HCT116 (cell line): ENCODE measurements around the gene KRT82. TPM values are rescaled to one million over a fixed set of nuclear protein-coding genes. Genes with fewer than 3 reads are reported as not detected.

Experiments
- ATAC-seq: fragments of 200-7000 bp; cut with Tn5 transposase; 2 replicates; pipeline ENCODE4 v1.9.1; 2020; ENCODE audit warnings: mild to moderate bottlenecking, moderate library complexity
- BruUV-seq: library from RNA; stranded (reverse); fragments of 400-500 nt; replicated peaks from 2 replicates; lab custom pipeline; 2021; lab: Mats Ljungman, UMichigan
- CTCF ChIA-PET: fragments of 300-600 bp; sonication (Branson Sonifier 250); formaldehyde crosslinking; loops from one replicate; lab custom pipeline; 2021; ENCODE audit warnings: antibody characterized with exemption; lab: Charles Lee
- POLR2A ChIA-PET: fragments of 300-600, 350-600 bp; sonication (Branson Sonifier 250); formaldehyde crosslinking; loops from one replicate; lab custom pipeline; 2021; ENCODE audit warnings: antibody characterized with exemption; lab: Charles Lee
- RAD21 ChIA-PET, 2 experiments: fragments of 300-600 bp; sonication (Branson Sonifier 250); formaldehyde crosslinking; loops; one replicate each; lab custom pipeline; 2023; ENCODE audit warnings: low total read pairs in 2 of 2; ENCODE audit not compliant: uncharacterized antibody in 2 of 2, unreplicated experiment in 2 of 2, low non-redundant PET in 1 of 2; lab: Charles Lee
- DNase-seq: peaks from one replicate; pipeline ENCODE4 v3.0.0-alpha.2; 2010; ENCODE audit warnings: low read depth, low spot score
- H2AFZ ChIP-seq: fragments of 200-600 bp; shearing (Covaris generic), sonication (generic); 2 replicates; pipeline ENCODE4 v1.6.1; 2017; ENCODE audit warnings: low read depth, mixed run types, mixed read lengths, antibody characterized with exemption, low read length; ENCODE audit not compliant: poor library complexity, severe bottlenecking
- H3K27ac ChIP-seq: 2 replicates; pipeline ENCODE4 v1.5.1; 2012; ENCODE audit warnings: low read depth, low read length
- H3K27me3 ChIP-seq: fragments of 200-600 bp; sonication (generic); 2 replicates; pipeline ENCODE4 v1.6.1; 2016; ENCODE audit warnings: mixed run types, low read length, mixed read lengths; ENCODE audit not compliant: insufficient read depth
- H3K36me3 ChIP-seq, 2 experiments: fragments of 200-500 bp in 1 of 2; fragments of 200-600 bp in 1 of 2; sonication (Bioruptor generic) in 1 of 2; sonication (generic) in 1 of 2; 2 replicates each; pipeline versions ENCODE4 v1.5.1 to v1.6.1; 2014 to 2016; ENCODE audit warnings: low read length in 2 of 2, inconsistent platforms in 1 of 2, mixed read lengths in 1 of 2, mixed run types in 1 of 2; ENCODE audit not compliant: insufficient read depth in 2 of 2, control insufficient read depth in 1 of 2
- H3K4me1 ChIP-seq, 2 experiments: fragments of 200-600 bp in 1 of 2; sonication (generic) in 1 of 2; 2 replicates each; pipeline versions ENCODE4 v1.5.1 to v1.6.1; 2012 to 2017; ENCODE audit warnings: low read length in 2 of 2, inconsistent platforms in 1 of 2, mild to moderate bottlenecking in 1 of 2, mixed read lengths in 1 of 2, mixed run types in 1 of 2, moderate library complexity in 1 of 2; ENCODE audit not compliant: insufficient read depth in 2 of 2, control insufficient read depth in 1 of 2
- H3K4me2 ChIP-seq: fragments of 200-600 bp; sonication (generic); 2 replicates; pipeline ENCODE4 v1.6.1; 2017; ENCODE audit warnings: mixed run types, low read length, mixed read lengths
- H3K4me3 ChIP-seq, 2 experiments: fragments of 200-600 bp in 1 of 2; sonication (generic) in 1 of 2; replicated peaks in 1 of 2; 2 replicates each; pipeline ENCODE4 v1.5.1; 2011 to 2016; ENCODE audit warnings: low read length in 2 of 2, control low read depth in 1 of 2, low read depth in 1 of 2, mild to moderate bottlenecking in 1 of 2, mixed read lengths in 1 of 2, mixed run types in 1 of 2
- H3K79me2 ChIP-seq: fragments of 200-600 bp; sonication (generic); 2 replicates; pipeline ENCODE4 v1.6.1; 2017; ENCODE audit warnings: mild to moderate bottlenecking, mixed run types, low read length, moderate library complexity, mixed read lengths; ENCODE audit not compliant: insufficient read depth
- H3K9ac ChIP-seq: fragments of 200-600 bp; sonication (generic); 2 replicates; pipeline ENCODE4 v1.6.1; 2016; ENCODE audit warnings: low read length, mixed read lengths
- H3K9me2 ChIP-seq: fragments of 200-600 bp; sonication (generic), shearing (Covaris generic); 2 replicates; pipeline ENCODE4 v1.6.1; 2017; ENCODE audit warnings: mixed run types, mild to moderate bottlenecking, moderate library complexity; ENCODE audit not compliant: insufficient read depth
- H3K9me3 ChIP-seq, 2 experiments: fragments of 200-500 bp in 1 of 2; fragments of 200-600 bp in 1 of 2; sonication (Bioruptor generic) in 1 of 2; sonication (generic) in 1 of 2; 2 replicates each; pipeline ENCODE4 v1.6.1; 2014 to 2017; ENCODE audit warnings: low read length in 2 of 2, mixed read lengths in 2 of 2, inconsistent platforms in 1 of 2, low read depth in 1 of 2, mild to moderate bottlenecking in 1 of 2, mixed run types in 1 of 2, moderate library complexity in 1 of 2; ENCODE audit not compliant: control insufficient read depth in 1 of 2, insufficient read depth in 1 of 2
- H4K20me1 ChIP-seq: fragments of 200-600 bp; sonication (generic), shearing (Covaris generic); 2 replicates; pipeline ENCODE4 v1.6.1; 2017; ENCODE audit warnings: mixed run types, mild to moderate bottlenecking, moderate library complexity; ENCODE audit not compliant: insufficient read depth
- ELF1 ChIP-seq: IDR thresholded peaks from 2 replicates; pipeline ENCODE4 v1.6.1; 2012; ENCODE audit warnings: low read depth, borderline replicate concordance
- EZH2phosphoT487 ChIP-seq: fragments of 200-600 bp; IDR thresholded peaks from 2 replicates; pipeline ENCODE4 v1.6.1; 2018; ENCODE audit warnings: antibody characterized with exemption, borderline replicate concordance
- POLR2A ChIP-seq: IDR thresholded peaks from 2 replicates; pipeline ENCODE4 v1.7.0; 2011; ENCODE audit warnings: borderline replicate concordance; ENCODE audit not compliant: insufficient read depth, insufficient read length; ENCODE audit errors: extremely low read depth
- RAD21 ChIP-seq: IDR thresholded peaks from 2 replicates; pipeline ENCODE4 v1.6.1; 2012; ENCODE audit warnings: low read depth, mild to moderate bottlenecking
- REST ChIP-seq: IDR thresholded peaks from 2 replicates; pipeline ENCODE4 v1.6.1; 2012; ENCODE audit warnings: low read depth
- SIN3A ChIP-seq: IDR thresholded peaks from 2 replicates; pipeline ENCODE4 v1.6.1; 2012; ENCODE audit warnings: low read depth
- SP1 ChIP-seq: IDR thresholded peaks from 2 replicates; pipeline ENCODE4 v1.6.1; 2012; ENCODE audit warnings: low read depth
- SRF ChIP-seq: IDR thresholded peaks from 2 replicates; pipeline ENCODE4 v1.6.1; 2012; ENCODE audit warnings: low read depth
- TCF7L2 ChIP-seq: IDR thresholded peaks from 2 replicates; pipeline ENCODE4 v1.7.0; 2011; ENCODE audit warnings: borderline replicate concordance, inconsistent platforms; ENCODE audit not compliant: insufficient read depth, insufficient read length; ENCODE audit errors: extremely low read depth
- YY1 ChIP-seq: IDR thresholded peaks from 2 replicates; pipeline ENCODE4 v1.6.1; 2011; ENCODE audit warnings: low read length, low read depth, moderate library complexity, mild to moderate bottlenecking; ENCODE audit not compliant: insufficient replicate concordance; ENCODE audit errors: extremely low read depth
- ZBTB33 ChIP-seq: IDR thresholded peaks from 2 replicates; pipeline ENCODE4 v1.6.1; 2011; ENCODE audit warnings: mild to moderate bottlenecking, low read length, moderate library complexity; ENCODE audit not compliant: insufficient replicate concordance; ENCODE audit errors: extremely low read depth
- ZNF274 ChIP-seq: fragments of 200-500 bp; sonication (Bioruptor generic); IDR thresholded peaks from 2 replicates; pipeline ENCODE4 v1.6.1; 2014; ENCODE audit warnings: mild to moderate bottlenecking, low read depth, low read length, inconsistent platforms
- intact Hi-C: fragments of 100-400 bp; cut with micrococcal nuclease; formaldehyde crosslinking; loops from 2 replicates; pipeline ENCODE4 v1.10.0; 2022
- total RNA-seq: library from RNA; stranded (reverse); gene quantifications from one replicate; pipeline ENCODE4 v1.2.1, GENCODE V29; 2021; ENCODE audit not compliant: unreplicated experiment

Gene KRT82
- total RNA-seq, 1 experiment from 2014 or later, result not detected

- H3K9me2 ChIP-seq, result no peaks in the 10 kb centered on the region
- DNase-seq (no peak), ATAC-seq (no peak)
- peaks cover 0 to 2% of the 10 kb centered on the region in 2 experiments; a peak in 1 of 4 replicates for H3K4me1 ChIP-seq
- H4K20me1 ChIP-seq, result no peaks in the 10 kb centered on the region
- H3K9me3 ChIP-seq, result peaks cover 0 to 10% of the 10 kb centered on the region in 2 experiments; a peak in 1 of 4 replicates
- H3K27ac ChIP-seq, result no peak overlapping the region
- no peaks in the 10 kb centered on the region for H3K36me3 ChIP-seq
- CTCF ChIA-PET, result interaction anchor here (1.0 to 4.0 kb wide), 10 partner anchors 9 to 509 kb away, joined by 3 to 57 read pairs (median 13); no protein-coding TSS in a partner anchor
- no peak overlapping the region for H2AFZ ChIP-seq
- no peak overlapping the region for H3K4me2 ChIP-seq
- no peaks in the 10 kb centered on the region for H3K27me3 ChIP-seq
- TF ChIP-seq SP1 (no peak), SIN3A (no peak), ZBTB33 (no peak)
- POLR2A ChIA-PET, result no interaction called here
- RAD21 ChIA-PET, result no interaction called here
- H3K9ac ChIP-seq, result no peak overlapping the region
- intact Hi-C loops, result loop anchor here (5.0 kb wide), 1 partner anchor 234 kb away; no protein-coding TSS in a partner anchor
- no TSS peak for BruUV-seq
- H3K4me3 ChIP-seq, result no peak overlapping the region
- H3K79me2 ChIP-seq, result no peaks in the 10 kb centered on the region
Observed at GRCh38 chr12:52370926-52371608, 35.1 kb downstream of the KRT82 start.

- POLR2A ChIA-PET, result no interaction called here
- Histone ChIP-seq H3K27ac (no peak overlapping the region), H3K9me2 (no peaks in the 10 kb centered on the region), H3K4me1 (peaks cover 0 to 2% of the 10 kb centered on the region in 2 experiments; a peak in 1 of 4 replicates), H3K79me2 (no peaks in the 10 kb centered on the region), H3K4me3 (no peak overlapping the region), H3K4me2 (no peak overlapping the region), H3K9me3 (peaks cover 0 to 10% of the 10 kb centered on the region in 2 experiments; a peak in 1 of 4 replicates), H2AFZ (no peak overlapping the region), H3K36me3 (no peaks in the 10 kb centered on the region), H4K20me1 (no peaks in the 10 kb centered on the region), H3K27me3 (no peaks in the 10 kb centered on the region), H3K9ac (no peak overlapping the region)
- ATAC-seq, result no peak
- RAD21 ChIA-PET, result no interaction called here
- DNase-seq, result no peak
- CTCF ChIA-PET, result interaction anchor here (1.2 to 4.0 kb wide), 2 partner anchors 8 to 501 kb away, joined by 5 to 21 read pairs; no protein-coding TSS in a partner anchor
- intact Hi-C loops, result loop anchor here (5.0 kb wide), 1 partner anchor 233 kb away; no protein-coding TSS in a partner anchor
- no TSS peak for BruUV-seq
- no peak for TF ChIP-seq EZH2phosphoT487
- no peak for TF ChIP-seq SIN3A
- no peak for TF ChIP-seq ZNF274
- TF ChIP-seq YY1, result no peak
- no peak for TF ChIP-seq RAD21
- TF ChIP-seq POLR2A, result no peak
- TF ChIP-seq ELF1, result no peak
- no peak for TF ChIP-seq REST
- no peak for TF ChIP-seq SRF
- TF ChIP-seq TCF7L2, result no peak
Observed at GRCh38 chr12:52369809-52370208, 36.3 kb downstream of the KRT82 start.
